HepG2 (cell line): ENCODE data around the gene DCTN3. TPM values are rescaled to one million over a fixed set of nuclear protein-coding genes. Genes with fewer than 3 reads are reported as not detected.
A peak's percentile ranks its signal among the peaks of the same experiment; 100 is the strongest.

ENCODE experiments used
- CSRNP2 ChIP-seq: sonication (generic); formaldehyde crosslinking; conservative IDR thresholded peaks from 2 replicates; pipeline ENCODE4 v1.8.0; 2022; ENCODE audit warnings: low read depth, missing genetic modification reagents
- HMGXB4 ChIP-seq, 2 experiments: sonication (generic) in 1 of 2; formaldehyde crosslinking in 1 of 2; IDR thresholded peaks; 2 replicates each; pipeline versions ENCODE4 v1.4.0 to v1.6.1; 2018 to 2020; ENCODE audit warnings: missing genetic modification reagents in 2 of 2, borderline replicate concordance in 1 of 2, low read depth in 1 of 2, mild to moderate bottlenecking in 1 of 2, missing biosample characterization in 1 of 2
- JUNB ChIP-seq: sonication (generic); formaldehyde crosslinking; IDR thresholded peaks from 2 replicates; pipeline ENCODE4 v1.8.0; 2022; ENCODE audit warnings: missing genetic modification reagents, mild to moderate bottlenecking, borderline replicate concordance
- KMT2A ChIP-seq: sonication (generic); formaldehyde crosslinking; IDR thresholded peaks from 2 replicates; pipeline ENCODE4 v1.4.0; 2020; ENCODE audit warnings: missing genetic modification reagents
- PRMT3 ChIP-seq: sonication (generic); formaldehyde crosslinking; IDR thresholded peaks from 2 replicates; pipeline ENCODE4 v1.8.1; 2022; ENCODE audit warnings: low read depth, mild to moderate bottlenecking, moderate library complexity, missing genetic modification reagents, borderline replicate concordance
- REST ChIP-seq, 2 experiments: IDR thresholded peaks; 2 replicates each; pipeline ENCODE4 v1.6.1; 2011 to 2012; ENCODE audit warnings: low read length in 2 of 2, borderline replicate concordance in 1 of 2, low read depth in 1 of 2, mild to moderate bottlenecking in 1 of 2, moderate library complexity in 1 of 2
- STAT6 ChIP-seq: sonication (generic); formaldehyde crosslinking; IDR thresholded peaks from 2 replicates; pipeline ENCODE4 v1.4.0; 2020; ENCODE audit warnings: missing genetic modification reagents, mild to moderate bottlenecking, borderline replicate concordance
- ZNF337 ChIP-seq: sonication (generic); formaldehyde crosslinking; IDR thresholded peaks from 2 replicates; pipeline ENCODE4 v1.5.1; 2020; ENCODE audit warnings: missing genetic modification reagents, low read depth, mild to moderate bottlenecking, borderline replicate concordance
- ZNF629 ChIP-seq: sonication (generic); formaldehyde crosslinking; conservative IDR thresholded peaks from 2 replicates; pipeline ENCODE4 v1.5.0; 2020; ENCODE audit warnings: missing genetic modification reagents
- ZNF790 ChIP-seq: sonication (generic); formaldehyde crosslinking; IDR thresholded peaks from 2 replicates; pipeline ENCODE4 v1.8.0; 2022; ENCODE audit warnings: missing genetic modification reagents, mild to moderate bottlenecking, borderline replicate concordance
- polyA plus RNA-seq, 8 experiments: library from polyadenylated mRNA; depleted of rRNA in 3 of 8; stranded (reverse) in 7 of 8; unstranded in 1 of 8; fragments of >200 nt; fragmentation: Illumina TruSeq in 4 of 8; extraction: Trizol in 4 of 8; gene quantifications; 2 replicates each; pipeline versions ENCODE4 v1.2.1 to v1.2.3, GENCODE V29; 2011 to 2016; ENCODE audit warnings: low read depth in 4 of 8, missing spikeins in 1 of 8, mixed read lengths in 1 of 8; ENCODE audit not compliant: insufficient read depth in 1 of 8
- total RNA-seq, 5 experiments: library from RNA; depleted of rRNA; stranded (reverse); fragments of >200 nt; fragmentation: Illumina TruSeq; extraction: Trizol; gene quantifications; 2 replicates each; pipeline ENCODE4 v1.2.3, GENCODE V29; 2016; ENCODE audit warnings: low read depth in 1 of 5
- TF ChIP-seq, protein P1 (sequence below): sonication (generic); formaldehyde crosslinking; IDR thresholded peaks from 2 replicates; pipeline ENCODE4 v1.4.0; 2020; ENCODE audit warnings: mild to moderate bottlenecking, missing genetic modification reagents
- TF ChIP-seq, protein P2 (sequence below): sonication (generic); formaldehyde crosslinking; IDR thresholded peaks from 2 replicates; pipeline ENCODE4 v1.8.1; 2023; ENCODE audit warnings: mild to moderate bottlenecking, moderate library complexity, missing genetic modification reagents
- TF ChIP-seq, protein P3 (sequence below): sonication (generic); formaldehyde crosslinking; IDR thresholded peaks from 2 replicates; pipeline ENCODE4 v1.4.0; 2020; ENCODE audit warnings: missing genetic modification reagents, borderline replicate concordance

Gene DCTN3
- total and polyA plus RNA-seq, 2 of the 13 experiments (the other 11 are each of a cell fraction or from before 2014, with no cell fraction given), result 27.4 to 34.5 TPM

DNA sequence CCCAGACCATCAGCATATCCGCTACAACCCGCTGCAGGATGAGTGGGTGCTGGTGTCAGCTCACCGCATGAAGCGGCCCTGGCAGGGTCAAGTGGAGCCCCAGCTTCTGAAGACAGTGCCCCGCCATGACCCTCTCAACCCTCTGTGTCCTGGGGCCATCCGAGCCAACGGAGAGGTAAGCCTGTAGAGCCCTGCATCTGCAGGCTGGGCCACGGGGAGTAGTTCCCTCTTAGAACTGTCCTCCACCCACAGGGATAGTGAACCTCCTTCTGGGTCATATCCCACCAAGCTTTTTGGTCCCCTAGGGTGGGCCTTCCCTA lies 26.7 kb upstream of the DCTN3 start (continued):
- TF ChIP-seq JUNB (CRISPR knock-in tag) (no peak), STAT6 (CRISPR knock-in tag) (0 out of 2 replicates have a peak, but pooled peaks have one; percentile 11), REST (IDR thresholded peaks at IDR 0.05; ENCODE audit: borderline replicate concordance in 1 of 2, low read depth in 1 of 2, low read length in 2 of 2) (no peak), ZNF629 (CRISPR knock-in tag) (no peak), PRMT3 (CRISPR knock-in tag) (0 out of 2 replicates have a peak, but pooled peaks have one; percentile 71), ZNF790 (CRISPR knock-in tag) (peak; percentile 23; the same call in 1 of the 2 replicates), CSRNP2 (no peak), ZNF337 (CRISPR knock-in tag) (no peak), KMT2A (CRISPR knock-in tag) (no peak), HMGXB4 (CRISPR knock-in tag; IDR thresholded peaks at IDR 0.05; ENCODE audit: borderline replicate concordance in 1 of 2, low read depth in 1 of 2) (peak in 1 of 2 experiments; percentile 16; a peak in 1 of 4 replicates)
- TF ChIP-seq, protein P1, sequence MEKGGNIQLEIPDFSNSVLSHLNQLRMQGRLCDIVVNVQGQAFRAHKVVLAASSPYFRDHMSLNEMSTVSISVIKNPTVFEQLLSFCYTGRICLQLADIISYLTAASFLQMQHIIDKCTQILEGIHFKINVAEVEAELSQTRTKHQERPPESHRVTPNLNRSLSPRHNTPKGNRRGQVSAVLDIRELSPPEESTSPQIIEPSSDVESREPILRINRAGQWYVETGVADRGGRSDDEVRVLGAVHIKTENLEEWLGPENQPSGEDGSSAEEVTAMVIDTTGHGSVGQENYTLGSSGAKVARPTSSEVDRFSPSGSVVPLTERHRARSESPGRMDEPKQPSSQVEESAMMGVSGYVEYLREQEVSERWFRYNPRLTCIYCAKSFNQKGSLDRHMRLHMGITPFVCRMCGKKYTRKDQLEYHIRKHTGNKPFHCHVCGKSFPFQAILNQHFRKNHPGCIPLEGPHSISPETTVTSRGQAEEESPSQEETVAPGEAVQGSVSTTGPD (CRISPR knock-in tag), result peak; percentile 12; the same call in 1 of the 2 replicates
- TF ChIP-seq, protein P2, sequence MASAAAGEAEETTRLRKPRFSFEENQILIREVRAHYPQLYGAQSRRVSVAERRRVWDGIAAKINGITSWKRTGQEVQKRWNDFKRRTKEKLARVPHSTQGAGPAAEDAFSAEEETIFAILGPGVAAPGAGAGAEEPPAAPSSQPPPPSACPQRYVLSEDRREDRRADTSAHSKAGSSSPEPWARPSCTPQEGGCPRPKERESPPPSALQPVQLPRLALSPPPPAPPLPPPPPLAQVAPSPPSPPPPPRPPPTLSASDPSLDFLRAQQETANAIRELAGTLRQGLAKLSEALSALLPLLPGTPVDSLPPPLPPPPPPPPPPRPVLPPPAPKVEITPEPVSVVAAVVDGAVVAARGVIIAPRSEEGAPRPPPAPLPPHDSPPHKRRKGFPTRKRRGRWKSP (CRISPR knock-in tag), result 0 out of 2 replicates have a peak, but pooled peaks have one; percentile 4
- TF ChIP-seq, protein P3, sequence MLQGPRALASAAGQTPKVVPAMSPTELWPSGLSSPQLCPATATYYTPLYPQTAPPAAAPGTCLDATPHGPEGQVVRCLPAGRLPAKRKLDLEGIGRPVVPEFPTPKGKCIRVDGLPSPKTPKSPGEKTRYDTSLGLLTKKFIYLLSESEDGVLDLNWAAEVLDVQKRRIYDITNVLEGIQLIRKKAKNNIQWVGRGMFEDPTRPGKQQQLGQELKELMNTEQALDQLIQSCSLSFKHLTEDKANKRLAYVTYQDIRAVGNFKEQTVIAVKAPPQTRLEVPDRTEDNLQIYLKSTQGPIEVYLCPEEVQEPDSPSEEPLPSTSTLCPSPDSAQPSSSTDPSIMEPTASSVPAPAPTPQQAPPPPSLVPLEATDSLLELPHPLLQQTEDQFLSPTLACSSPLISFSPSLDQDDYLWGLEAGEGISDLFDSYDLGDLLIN, result 0 out of 2 replicates have a peak, but pooled peaks have one; percentile 22
